Hepatocyte (in vitro differentiated cells): ENCODE results near the gene RS1.

Experiments
- CTCF ChIP-seq: fragments of 200-600 bp; sonication (generic); IDR thresholded peaks from 2 replicates; pipeline ENCODE4 v1.5.1; 2016; ENCODE audit warnings: antibody characterized with exemption, mild to moderate bottlenecking; ENCODE audit not compliant: poor library complexity
- EZH2 ChIP-seq: fragments of 200-600 bp; sonication (generic); IDR thresholded peaks from 2 replicates; pipeline ENCODE4 v1.6.1; 2016; ENCODE audit warnings: antibody characterized with exemption, mild to moderate bottlenecking, borderline replicate concordance
- EZH2phosphoT487 ChIP-seq: fragments of 200-600 bp; sonication (generic); IDR thresholded peaks from one replicate; pipeline ENCODE4 v1.6.1; 2018; ENCODE audit warnings: antibody characterized with exemption, mild to moderate bottlenecking, low read depth, moderate library complexity; ENCODE audit not compliant: unreplicated experiment, severe bottlenecking

GRCh38 chrX:18696653-18697052 lies 24.7 kb upstream of the RS1 start:
- no peak for TF ChIP-seq CTCF
- no peak for TF ChIP-seq EZH2phosphoT487
- no peak for TF ChIP-seq EZH2
